ENCODE data around the gene SPDYE16.

DNA sequence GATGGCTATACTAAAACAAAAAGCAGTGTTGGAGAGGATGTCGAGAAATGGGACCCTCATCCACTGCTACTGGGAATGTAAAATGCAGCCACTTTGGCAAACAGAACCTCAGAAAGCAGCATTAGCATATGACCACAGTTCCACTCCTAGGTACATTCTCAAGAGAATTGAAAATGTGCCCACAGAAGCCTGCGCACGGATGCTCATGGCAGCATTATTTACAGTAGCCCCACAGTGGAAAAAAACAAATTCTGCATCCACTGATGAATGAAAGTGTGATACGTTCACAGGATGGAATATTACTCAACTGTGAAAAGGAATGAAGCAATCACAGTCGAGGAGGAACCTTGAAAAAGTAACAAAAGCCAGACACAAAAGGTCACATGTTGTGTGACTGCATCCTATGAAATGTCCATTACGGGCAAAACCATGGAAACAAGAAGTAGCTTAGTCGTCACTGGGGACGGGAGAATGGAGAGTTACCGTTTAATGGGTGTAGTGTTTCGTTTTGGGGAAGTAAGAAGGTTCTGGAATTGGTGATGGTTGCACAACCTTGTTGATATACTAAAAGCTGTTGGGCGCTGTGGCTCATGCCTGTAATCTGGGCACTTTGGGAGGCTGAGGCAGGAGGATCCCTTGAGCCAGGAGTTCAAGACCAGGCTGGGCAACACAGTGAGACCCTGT lies 35.2 kb downstream of the SPDYE16 start:
- no peak for TF ChIP-seq EZH2 (IDR thresholded peaks at IDR 0.05; ENCODE audit: insufficient read depth, poor library complexity, severe bottlenecking)
- TF ChIP-seq EZH2phosphoT487 (IDR thresholded peaks at IDR 0.05; ENCODE audit: insufficient read depth, low read depth): no peak

Measured in GM23248 (cell line).